ENCODE results near the gene FZD1. TPM values are rescaled to one million over a fixed set of nuclear protein-coding genes. Genes with fewer than 3 reads are reported as not detected.

Gene FZD1
- total and polyA plus RNA-seq, 2 of the 8 experiments (the other 6 are each of a cell fraction or from before 2014, with no cell fraction given): 0.62 to 0.91 TPM

DNA sequence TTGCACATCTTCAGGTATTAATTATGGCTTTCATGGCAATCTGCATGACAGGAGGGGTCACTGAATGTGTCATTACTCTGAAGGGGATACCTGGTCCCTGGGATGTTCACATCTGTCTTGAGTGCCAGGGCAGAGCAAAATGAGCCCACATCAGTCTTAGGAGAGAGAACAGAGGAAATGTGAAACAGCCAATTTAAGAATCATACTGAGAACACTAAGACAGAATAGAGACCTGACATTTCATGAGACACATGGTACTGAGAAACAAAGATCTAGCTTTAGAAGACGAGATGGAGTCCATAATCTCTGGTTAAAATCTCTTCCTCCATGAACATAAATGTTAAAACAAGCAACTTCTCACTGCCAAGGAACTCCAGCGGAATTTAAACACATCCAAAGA, 34.1 kb upstream of the FZD1 start:
- ChIA-PET POLR2A (ENCODE audit: partially characterized antibody) (interaction anchor here (0.7 kb wide), 1 partner anchor 10 kb away, joined by 3 read pairs; no protein-coding TSS in a partner anchor), CTCF (ENCODE audit: partially characterized antibody) (interaction anchor here (1.1 kb wide), 1 partner anchor 18 kb away, joined by 4 read pairs; no protein-coding TSS in a partner anchor)
- Histone ChIP-seq H3K79me2 (ENCODE audit: control insufficient read depth in 1 of 2, insufficient read depth in 2 of 2, low read length in 2 of 2) (no peaks in the 10 kb centered on the region), H2AK5ac (ENCODE audit: low read depth, low read length) (no peak overlapping the region), H4K8ac (ENCODE audit: extremely low read depth, insufficient read depth, low read length) (no peak overlapping the region), H2BK20ac (ENCODE audit: low read length) (no peak overlapping the region), H3K27me3 (replicated peaks in 1 of 4; ENCODE audit: control insufficient read depth in 3 of 4, extremely low read depth in 1 of 4, insufficient read depth in 3 of 4, low read length in 3 of 4) (no peaks in the 10 kb centered on the region), H3K4me1 (replicated peaks in 1 of 4; ENCODE audit: control insufficient read depth in 3 of 4, insufficient read depth in 4 of 4, low read length in 3 of 4) (peaks cover 0 to 5% (median 0%) of the 10 kb centered on the region in 4 experiments; a peak in 1 of 7 replicates), H2BK12ac (ENCODE audit: low read depth, low read length) (no peak overlapping the region), H2AFZ (ENCODE audit: low read length) (no peak overlapping the region), H3K56ac (replicated peaks; ENCODE audit: insufficient read length, low read depth, low read length) (no peak overlapping the region), H3K36me3 (ENCODE audit: control insufficient read depth in 2 of 4, insufficient read depth in 4 of 4, low read length in 3 of 4) (no peaks in the 10 kb centered on the region), H2BK15ac (ENCODE audit: low read length) (no peak overlapping the region), H3K18ac (ENCODE audit: extremely low read depth, low read length) (no peak overlapping the region), H2BK5ac (ENCODE audit: low read depth, low read length) (no peak overlapping the region), H3K79me1 (ENCODE audit: low read depth, low read length) (no peaks in the 10 kb centered on the region), H3K4me3 (ENCODE audit: extremely low read depth in 1 of 4, insufficient read depth in 2 of 4, low read depth in 3 of 4, low read length in 4 of 4) (no peak overlapping the region), H4K20me1 (replicated peaks in 1 of 2; ENCODE audit: control insufficient read depth in 1 of 2, insufficient read depth in 2 of 2, low read length in 2 of 2) (no peaks in the 10 kb centered on the region), H3K14ac (ENCODE audit: insufficient read length) (no peak overlapping the region), H3K9ac (replicated peaks in 1 of 4; ENCODE audit: extremely low read depth in 1 of 4, low read depth in 3 of 4, low read length in 3 of 4) (no peak overlapping the region), H2BK120ac (replicated peaks; ENCODE audit: low read depth, low read length) (no peak overlapping the region), H3K27ac (ENCODE audit: low read depth, low read length) (no peak overlapping the region), H4K5ac (ENCODE audit: insufficient read length, low read depth, low read length) (no peak overlapping the region), H3K4me2 (ENCODE audit: insufficient read depth in 1 of 2, low read depth in 2 of 2, low read length in 2 of 2) (no peak overlapping the region), H3K9me3 (ENCODE audit: insufficient read depth in 2 of 2, low read depth in 1 of 2, low read length in 1 of 2) (no peaks in the 10 kb centered on the region), H4K91ac (replicated peaks; ENCODE audit: insufficient read length, low read length) (no peak overlapping the region), H3K23me2 (ENCODE audit: low read depth, low read length) (no peaks in the 10 kb centered on the region), H3K23ac (ENCODE audit: insufficient read length) (no peak overlapping the region), H3K4ac (replicated peaks; ENCODE audit: insufficient read length, low read depth, low read length) (no peak overlapping the region)
- FAIRE-seq (no peak), DNase-seq (ENCODE audit: low read depth in 1 of 2, low spot score in 2 of 2) (no peak)
- 88% methylated on average over 2 of the region's 2 CpGs; no CpG with 5 or more reads in 1 of the 2 experiments for WGBS, 2 experiments (ENCODE audit: extremely low coverage in 1 of 2, insufficient coverage in 1 of 2, insufficient read length in 1 of 2, insufficient replicate concordance in 2 of 2, low coverage in 1 of 2, low lambda C conversion rate in 2 of 2, missing lambda C conversion rate in 1 of 2)
- no peak for TF ChIP-seq SAP30 (IDR thresholded peaks at IDR 0.05; ENCODE audit: insufficient read depth, insufficient replicate concordance, low read length)
- TF ChIP-seq JUND (IDR thresholded peaks at IDR 0.05; ENCODE audit: low read length): no peak
- TF ChIP-seq POLR2A (IDR thresholded peaks at IDR 0.05; ENCODE audit: control extremely low read depth in 1 of 2, low read depth in 2 of 2, low read length in 2 of 2): no peak
- TF ChIP-seq TAF7 (optimal IDR thresholded peaks at IDR 0.05; ENCODE audit: borderline replicate concordance, low read depth, low read length): no peak
